Measurements from ENCODE around the gene PSMC3.

GRCh38 chr11:47379317-47379716 is 46.9 kb downstream of the PSMC3 start:
- no peak for TF ChIP-seq SP1 (IDR thresholded peaks at IDR 0.05)
- no peak for TF ChIP-seq NFRKB (IDR thresholded peaks at IDR 0.05)
- TF ChIP-seq FOXM1 (IDR thresholded peaks at IDR 0.05; ENCODE audit: borderline replicate concordance), result no peak
- no peak for TF ChIP-seq HDGF (IDR thresholded peaks at IDR 0.05; ENCODE audit: borderline replicate concordance)
- TF ChIP-seq LEF1 (IDR thresholded peaks at IDR 0.05; ENCODE audit: borderline replicate concordance), result no peak
- TF ChIP-seq ELF4 (IDR thresholded peaks at IDR 0.05), result no peak
- no peak for TF ChIP-seq FOXA1 (IDR thresholded peaks at IDR 0.05)
- TF ChIP-seq BHLHE40 (IDR thresholded peaks at IDR 0.05; ENCODE audit: borderline replicate concordance), result no peak
- TF ChIP-seq TARDBP (IDR thresholded peaks at IDR 0.05), result no peak
- no peak for TF ChIP-seq PKNOX1 (IDR thresholded peaks at IDR 0.05)
- no peak for TF ChIP-seq SUZ12 (IDR thresholded peaks at IDR 0.05)
